NCI-H187 (cell line): ENCODE data around the gene PKMYT1.

Experiments
- DNase-seq, 2 experiments: peaks; one replicate each; lab custom pipeline; 2025; lab: John Stamatoyannopoulos, UW

Gene PKMYT1

GRCh38 chr16:2980227-2981176 lies at the start of gene PKMYT1:
Gene PKMYT1 (minus strand): TSS chr16:2980446. CDS start chr16:2979657, 789 bp downstream.
- peak; percentile 89 to 95 for DNase-seq

GRCh38 chr16:3029491-3030221 lies 49.4 kb upstream of the PKMYT1 start:
- DNase-seq = no peak

GRCh38 chr16:3028716-3029319 lies 48.6 kb upstream of the PKMYT1 start:
- no peak for DNase-seq

GRCh38 chr16:3027983-3028715 lies 47.9 kb upstream of the PKMYT1 start:
- peak; percentile 93 to 95 for DNase-seq

- no peak for DNase-seq
These were observed 47.2 kb upstream of the PKMYT1 start for GRCh38 chr16:3027489-3027795.

- DNase-seq = no peak
These were observed 46.6 kb upstream of the PKMYT1 start for GRCh38 chr16:3026609-3027488.

- no peak for DNase-seq
These were observed 45.7 kb upstream of the PKMYT1 start for GRCh38 chr16:3026003-3026378.

- DNase-seq = no peak
These were observed 45.1 kb upstream of the PKMYT1 start for GRCh38 chr16:3025032-3026002.

- DNase-seq = peak; percentile 95 to 99
These were observed 43.6 kb upstream of the PKMYT1 start, which contains the start of the genes HCFC1R1 and THOC6 for GRCh38 chr16:3023669-3024478. Gene HCFC1R1 (minus strand): TSS chr16:3023942. CDS start chr16:3023941, 1 bp downstream. Gene THOC6 (plus strand): TSS chr16:3024035. CDS start chr16:3024327, 292 bp downstream.

- no peak for DNase-seq
These were observed 43.1 kb upstream of the PKMYT1 start for GRCh38 chr16:3023415-3023668.

- DNase-seq = no peak
These were observed 42.6 kb upstream of the PKMYT1 start for GRCh38 chr16:3022684-3023414.

- no peak for DNase-seq
These were observed 42.0 kb upstream of the PKMYT1 start for GRCh38 chr16:3022208-3022683.

GRCh38 chr16:3021449-3022207 lies 41.4 kb upstream of the PKMYT1 start:
- peak in 1 of 2 experiments; percentile 73 for DNase-seq

GRCh38 chr16:3020604-3021448 lies 40.6 kb upstream of the PKMYT1 start:
- no peak for DNase-seq

- peak; percentile 72 to 79 for DNase-seq
These were observed 40.0 kb upstream of the PKMYT1 start, which contains the start of gene TNFRSF12A for GRCh38 chr16:3020247-3020603. Gene TNFRSF12A (plus strand): TSS chr16:3020368. CDS start chr16:3020398, 30 bp downstream.

GRCh38 chr16:3019594-3020246 lies 39.5 kb upstream of the PKMYT1 start:
- no peak for DNase-seq
